Ovary (tissue), 3 donors: Measurements from ENCODE around the gene MGAT5B.

Experiments
- CTCF ChIP-seq, 3 donors: fragments of 450-650 bp in 2 of 3; fragments of 200-600 bp in 1 of 3; IDR thresholded peaks; one replicate each; pipeline versions ENCODE4 v1.5.1 to v1.8.0; 2016 to 2022; ENCODE audit warnings: antibody characterized with exemption in 3 of 3, mild to moderate bottlenecking in 1 of 3
- POLR2A ChIP-seq: fragments of 450-650 bp; IDR thresholded peaks from one replicate; pipeline ENCODE4 v1.6.1; 2017; ENCODE audit warnings: antibody characterized with exemption, mild to moderate bottlenecking, moderate library complexity
- donor health status: DM: no; HTN: no; CAD: no.

GRCh38 chr17:76953066-76953465 is 84.9 kb downstream of the MGAT5B start:
- TF ChIP-seq CTCF (IDR thresholded peaks at IDR 0.05) (no peak), POLR2A (no peak)
